Measurements from ENCODE around the gene EFS.
"Not testable (repeated sequence)": the region's sequence is repeated elsewhere in the genome, so short reads cannot be mapped to it uniquely, and the experiment has no call there.

DNA sequence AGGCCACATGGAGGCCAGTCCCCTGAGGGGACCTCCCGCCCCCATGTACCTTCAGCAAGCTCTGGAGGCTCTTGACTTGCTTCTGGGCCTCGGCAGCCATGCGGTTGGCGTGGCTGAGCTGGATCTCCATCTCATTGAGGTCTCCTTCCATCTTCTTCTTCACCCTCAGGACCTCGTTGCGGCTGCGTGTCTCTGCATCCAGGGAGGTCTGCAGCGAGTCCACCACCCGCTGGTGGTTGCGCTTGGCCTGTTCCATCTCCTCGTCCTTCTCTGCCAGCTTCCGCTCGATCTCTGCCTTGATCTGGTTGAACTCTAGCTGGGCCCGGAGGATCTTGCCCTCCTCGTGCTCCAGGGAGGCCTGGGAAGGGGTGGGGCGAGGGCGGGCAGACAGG lies 21.3 kb upstream of the EFS start:
- TF ChIP-seq, protein P1, sequence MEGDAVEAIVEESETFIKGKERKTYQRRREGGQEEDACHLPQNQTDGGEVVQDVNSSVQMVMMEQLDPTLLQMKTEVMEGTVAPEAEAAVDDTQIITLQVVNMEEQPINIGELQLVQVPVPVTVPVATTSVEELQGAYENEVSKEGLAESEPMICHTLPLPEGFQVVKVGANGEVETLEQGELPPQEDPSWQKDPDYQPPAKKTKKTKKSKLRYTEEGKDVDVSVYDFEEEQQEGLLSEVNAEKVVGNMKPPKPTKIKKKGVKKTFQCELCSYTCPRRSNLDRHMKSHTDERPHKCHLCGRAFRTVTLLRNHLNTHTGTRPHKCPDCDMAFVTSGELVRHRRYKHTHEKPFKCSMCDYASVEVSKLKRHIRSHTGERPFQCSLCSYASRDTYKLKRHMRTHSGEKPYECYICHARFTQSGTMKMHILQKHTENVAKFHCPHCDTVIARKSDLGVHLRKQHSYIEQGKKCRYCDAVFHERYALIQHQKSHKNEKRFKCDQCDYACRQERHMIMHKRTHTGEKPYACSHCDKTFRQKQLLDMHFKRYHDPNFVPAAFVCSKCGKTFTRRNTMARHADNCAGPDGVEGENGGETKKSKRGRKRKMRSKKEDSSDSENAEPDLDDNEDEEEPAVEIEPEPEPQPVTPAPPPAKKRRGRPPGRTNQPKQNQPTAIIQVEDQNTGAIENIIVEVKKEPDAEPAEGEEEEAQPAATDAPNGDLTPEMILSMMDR (optimal IDR thresholded peaks at IDR 0.05 in 1 of 3, IDR thresholded peaks at IDR 0.05 in 1 of 3, conservative IDR thresholded peaks at IDR 0.05 in 1 of 3; ENCODE audit: extremely low read depth in 1 of 3, insufficient read depth in 2 of 3, low read length in 3 of 3) = not testable (repeated sequence)
- TF ChIP-seq EZH2 (IDR thresholded peaks at IDR 0.05; ENCODE audit: low read length) = not testable (repeated sequence)
